ENCODE measurements around the gene OGFOD3.

GRCh38 chr17:82350182-82351030, 68.0 kb downstream of the OGFOD3 start:
- no peak for TF ChIP-seq CTCF (conservative IDR thresholded peaks at IDR 0.05; ENCODE audit: low read depth, low read length)
- no peak for TF ChIP-seq EZH2 (IDR thresholded peaks at IDR 0.05; ENCODE audit: borderline replicate concordance, low read depth, low read length, poor library complexity, severe bottlenecking)

Data from A673 (cell line).